GM13977 (cell line): ENCODE data around the gene ASRGL1.

Source experiments
- DNase-seq: peaks from one replicate; pipeline ENCODE4 v3.0.0; 2012; ENCODE audit warnings: low spot score
- CTCF ChIP-seq: IDR thresholded peaks from 2 replicates; pipeline ENCODE4 v1.5.1; 2012; ENCODE audit warnings: mild to moderate bottlenecking, control low read depth; ENCODE audit not compliant: insufficient read depth; ENCODE audit errors: extremely low read depth, missing control alignments
- in situ Hi-C: fragments of 300-500 bp; cut with MboI; formaldehyde crosslinking; loops from one replicate; pipeline ENCODE4 v1.12.0; 2022; ENCODE audit warnings: low sequenced_read_pairs, low pct_unique_long_range_greater_than_20kb, mixed read lengths, inconsistent platforms; ENCODE audit not compliant: unreplicated experiment

Gene ASRGL1

GRCh38 chr11:62409831-62410230 lies 72.6 kb downstream of the ASRGL1 start:
- in situ Hi-C loops = loop anchor here (25.0 kb wide), 1 partner anchor 452 kb away; no protein-coding TSS in a partner anchor
- no peak for TF ChIP-seq CTCF
- no peak for DNase-seq

- in situ Hi-C loops = loop anchor here (25.0 kb wide), 1 partner anchor 451 kb away; no protein-coding TSS in a partner anchor
- no peak for DNase-seq
- no peak for TF ChIP-seq CTCF
Measured at GRCh38 chr11:62410972-62411371, 73.7 kb downstream of the ASRGL1 start.

- no peak for DNase-seq
- in situ Hi-C loops = loop anchor here (25.0 kb wide), 1 partner anchor 451 kb away; no protein-coding TSS in a partner anchor
- no peak for TF ChIP-seq CTCF
Measured at GRCh38 chr11:62411524-62411923, 74.3 kb downstream of the ASRGL1 start.

GRCh38 chr11:62413060-62413696 lies 75.9 kb downstream of the ASRGL1 start:
- DNase-seq = no peak
- in situ Hi-C loops = loop anchor here (25.0 kb wide), 1 partner anchor 449 kb away; no protein-coding TSS in a partner anchor
- TF ChIP-seq CTCF = no peak

GRCh38 chr11:62416596-62416995 lies 79.3 kb downstream of the ASRGL1 start:
- no peak for DNase-seq
- in situ Hi-C loops = loop anchor here (25.0 kb wide), 1 partner anchor 446 kb away; no protein-coding TSS in a partner anchor
- TF ChIP-seq CTCF = no peak

- TF ChIP-seq CTCF = no peak
- in situ Hi-C loops = loop anchor here (25.0 kb wide), 1 partner anchor 444 kb away; no protein-coding TSS in a partner anchor
- no peak for DNase-seq
Measured at GRCh38 chr11:62418136-62418535, 80.9 kb downstream of the ASRGL1 start.
